Putamen (tissue), 1 donor: ENCODE results near the gene PAWR.
"Not testable (repeated sequence)": the region's sequence is repeated elsewhere in the genome, so short reads cannot be mapped to it uniquely, and the experiment has no call there.

Source experiments
- DNase-seq: peaks from one replicate; pipeline ENCODE4 v3.0.0-alpha.2; 2016; ENCODE audit warnings: low spot score

PAWR gene

GRCh38 chr12:79591988-79592387, 98.8 kb downstream of the PAWR start:
- no peak for DNase-seq

GRCh38 chr12:79590751-79591150, 100.0 kb downstream of the PAWR start:
- no peak for DNase-seq

- no peak for DNase-seq
These were observed 103.4 kb downstream of the PAWR start for GRCh38 chr12:79587368-79587767.

- DNase-seq: no peak
These were observed 105.6 kb downstream of the PAWR start for GRCh38 chr12:79585147-79585546.

- DNase-seq: no peak
These were observed 116.9 kb downstream of the PAWR start for GRCh38 chr12:79573820-79574219.

GRCh38 chr12:79569679-79570078, 121.1 kb downstream of the PAWR start:
- no peak for DNase-seq

GRCh38 chr12:79567175-79567563, 123.6 kb downstream of the PAWR start:
- no peak for DNase-seq

- no peak for DNase-seq
These were observed 124.2 kb downstream of the PAWR start for GRCh38 chr12:79566452-79567174.

- not testable (repeated sequence) for DNase-seq
These were observed 125.9 kb downstream of the PAWR start for GRCh38 chr12:79564727-79565350.

- no peak for DNase-seq
These were observed 127.6 kb downstream of the PAWR start for GRCh38 chr12:79563021-79563740.

- DNase-seq: no peak
These were observed 129.2 kb downstream of the PAWR start for GRCh38 chr12:79561401-79562132.

- no peak for DNase-seq
These were observed 130.4 kb downstream of the PAWR start for GRCh38 chr12:79560225-79560889.

GRCh38 chr12:79559591-79559990, 131.2 kb downstream of the PAWR start:
- no peak for DNase-seq

GRCh38 chr12:79558924-79559469, 131.8 kb downstream of the PAWR start:
- no peak for DNase-seq

GRCh38 chr12:79557690-79558315, 133.0 kb downstream of the PAWR start:
- no peak for DNase-seq

- no peak for DNase-seq
These were observed 135.5 kb downstream of the PAWR start for GRCh38 chr12:79555028-79555925.

GRCh38 chr12:79553863-79554574, 136.7 kb downstream of the PAWR start:
- DNase-seq: no peak

- no peak for DNase-seq
These were observed 138.6 kb downstream of the PAWR start for GRCh38 chr12:79552192-79552591.

GRCh38 chr12:79549531-79550271, 141.1 kb downstream of the PAWR start:
- no peak for DNase-seq
